HUES6 (cell line): Measurements from ENCODE around the gene SAYSD1.
"Not testable (repeated sequence)": the region's sequence is repeated elsewhere in the genome, so short reads cannot be mapped to it uniquely, and the experiment has no call there.

ENCODE experiments used
- H3K27ac ChIP-seq: 2 replicates; pipeline ENCODE4 v1.7.0; 2013; ENCODE audit warnings: low read depth, mild to moderate bottlenecking, low read length, inconsistent platforms
- H3K27me3 ChIP-seq: 2 replicates; pipeline ENCODE4 v1.6.1; 2013; ENCODE audit warnings: low read length; ENCODE audit not compliant: control insufficient read depth, insufficient read depth
- H3K36me3 ChIP-seq: 2 replicates; pipeline ENCODE4 v1.6.1; 2013; ENCODE audit warnings: low read length; ENCODE audit not compliant: control insufficient read depth, insufficient read depth
- H3K4me1 ChIP-seq: 2 replicates; pipeline ENCODE4 v1.6.1; 2013; ENCODE audit warnings: low read length; ENCODE audit not compliant: control insufficient read depth, insufficient read depth
- H3K4me3 ChIP-seq: 2 replicates; pipeline ENCODE4 v1.5.1; 2013; ENCODE audit warnings: low read depth, low read length
- H3K9ac ChIP-seq: one replicate; pipeline ENCODE4 v1.6.1; 2013; ENCODE audit warnings: mild to moderate bottlenecking, low read length
- H3K9me3 ChIP-seq: 2 replicates; pipeline ENCODE4 v1.6.1; 2013; ENCODE audit warnings: low read depth, low read length; ENCODE audit not compliant: control insufficient read depth, insufficient read depth

Gene SAYSD1

GRCh38 chr6:39137245-39137644 is 22.3 kb upstream of the SAYSD1 start:
- peaks cover 4% of the 10 kb centered on the region; the same call in 1 of the 2 replicates for H3K36me3 ChIP-seq
- peaks cover 4% of the 10 kb centered on the region; the same call in 1 of the 2 replicates for H3K9me3 ChIP-seq
- H3K4me3 ChIP-seq: no peak overlapping the region
- H3K27ac ChIP-seq: no peak overlapping the region
- 0 out of 2 replicates have a peak, but pooled peaks cover 2% of the 10 kb centered on the region for H3K4me1 ChIP-seq
- no peak overlapping the region for H3K9ac ChIP-seq
- H3K27me3 ChIP-seq: no peaks in the 10 kb centered on the region

DNA sequence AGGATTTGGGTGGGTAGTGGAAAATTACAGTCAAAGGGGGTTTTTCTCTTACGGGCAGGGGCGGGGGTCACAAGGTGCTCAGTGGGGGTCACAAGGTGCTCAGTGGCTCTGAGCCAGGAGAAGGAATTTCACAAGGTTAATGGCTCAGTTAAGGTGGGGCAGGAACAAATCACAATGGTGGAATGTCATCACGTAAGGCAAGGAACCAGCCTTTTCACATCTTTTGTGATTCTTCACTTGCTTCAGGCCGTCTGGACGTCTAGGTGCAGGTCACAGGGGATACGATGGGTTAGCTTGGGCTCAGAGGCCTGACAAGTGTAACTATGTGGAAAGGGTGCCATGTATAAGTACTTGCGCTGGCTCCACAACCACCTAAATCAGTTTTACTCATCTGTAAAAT is 21.2 kb upstream of the SAYSD1 start:
- H3K9ac ChIP-seq, H3K36me3 ChIP-seq, H3K27me3 ChIP-seq, H3K4me1 ChIP-seq, H3K4me3 ChIP-seq, H3K27ac ChIP-seq, H3K9me3 ChIP-seq: not testable (repeated sequence)

- not testable (repeated sequence) for H3K27me3 ChIP-seq, H3K9me3 ChIP-seq, H3K9ac ChIP-seq, H3K4me3 ChIP-seq, H3K4me1 ChIP-seq, H3K27ac ChIP-seq, H3K36me3 ChIP-seq
Measured at GRCh38 chr6:39134761-39135160, 19.8 kb upstream of the SAYSD1 start.

GRCh38 chr6:39130691-39131090 is 15.7 kb upstream of the SAYSD1 start:
- Histone ChIP-seq H3K9me3 (peaks cover 10% of the 10 kb centered on the region; the same call in 1 of the 2 replicates), H3K9ac (no peak overlapping the region), H3K27me3 (no peaks in the 10 kb centered on the region), H3K36me3 (peaks cover 4% of the 10 kb centered on the region; the same call in 1 of the 2 replicates), H3K4me3 (no peak overlapping the region), H3K27ac (no peak overlapping the region), H3K4me1 (peaks cover 8% of the 10 kb centered on the region; the same call in 1 of the 2 replicates)

GRCh38 chr6:39128832-39129231 is 13.8 kb upstream of the SAYSD1 start:
- Histone ChIP-seq H3K27me3 (no peaks in the 10 kb centered on the region), H3K9ac (no peak overlapping the region), H3K27ac (no peak overlapping the region), H3K4me3 (no peak overlapping the region), H3K9me3 (peaks cover 9% of the 10 kb centered on the region; the same call in 1 of the 2 replicates), H3K36me3 (peaks cover 4% of the 10 kb centered on the region; the same call in 1 of the 2 replicates), H3K4me1 (peaks cover 8% of the 10 kb centered on the region; the same call in 1 of the 2 replicates)

- H3K9me3 ChIP-seq: peaks cover 6% of the 10 kb centered on the region; the same call in 1 of the 2 replicates
Measured at GRCh38 chr6:39128106-39128505, 13.1 kb upstream of the SAYSD1 start.

GRCh38 chr6:39124114-39124513 is 9.1 kb upstream of the SAYSD1 start:
- Histone ChIP-seq H3K27ac (no peak overlapping the region), H3K4me3 (no peak overlapping the region), H3K27me3 (no peaks in the 10 kb centered on the region), H3K9me3 (peaks cover 6% of the 10 kb centered on the region; the same call in 1 of the 2 replicates), H3K4me1 (no peaks in the 10 kb centered on the region), H3K9ac (no peak overlapping the region), H3K36me3 (no peaks in the 10 kb centered on the region)

More at GRCh38 chr6:39128106-39128505, 13.1 kb upstream of the SAYSD1 start:
- peaks cover 8% of the 10 kb centered on the region; the same call in 1 of the 2 replicates for H3K4me1 ChIP-seq
- H3K36me3 ChIP-seq: no peaks in the 10 kb centered on the region
- no peak overlapping the region for H3K27ac ChIP-seq
- H3K4me3 ChIP-seq: no peak overlapping the region
- no peaks in the 10 kb centered on the region for H3K27me3 ChIP-seq
- H3K9ac ChIP-seq: no peak overlapping the region

GRCh38 chr6:39118921-39119320 is 3.9 kb upstream of the SAYSD1 start:
- Histone ChIP-seq H3K36me3 (no peaks in the 10 kb centered on the region), H3K27ac (no peak overlapping the region), H3K27me3 (no peaks in the 10 kb centered on the region)

DNA sequence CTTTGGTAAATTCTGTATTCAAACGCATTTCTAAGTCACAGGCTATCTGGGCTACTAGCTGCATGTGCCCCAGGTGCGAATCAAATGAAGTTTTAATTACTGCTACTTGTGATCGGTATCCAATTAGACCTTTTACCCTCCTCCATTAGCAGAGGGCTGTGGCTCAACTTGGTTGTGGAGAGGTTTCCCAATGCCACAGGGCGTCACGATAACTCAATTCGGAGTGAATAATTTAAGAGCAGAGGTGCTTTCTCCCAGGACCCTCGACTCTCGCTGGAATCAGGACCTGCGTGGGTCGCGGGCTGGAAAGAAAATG is 640 bp downstream of the SAYSD1 start:
- Histone ChIP-seq H3K9me3 (no peaks in the 10 kb centered on the region), H3K27me3 (no peaks in the 10 kb centered on the region), H3K4me3 (peak overlapping the region; percentile 74), H3K27ac (peak overlapping the region; percentile 68; the same call in 1 of the 2 replicates), H3K36me3 (peaks cover 12% of the 10 kb centered on the region), H3K4me1 (peaks cover 6% of the 10 kb centered on the region), H3K9ac (peak overlapping the region; percentile 79)

More at GRCh38 chr6:39118921-39119320, 3.9 kb upstream of the SAYSD1 start:
- H3K4me3 ChIP-seq: no peak overlapping the region
- H3K9me3 ChIP-seq: no peaks in the 10 kb centered on the region
- peaks cover 6% of the 10 kb centered on the region; the same call in 1 of the 2 replicates for H3K4me1 ChIP-seq
- no peak overlapping the region for H3K9ac ChIP-seq

DNA sequence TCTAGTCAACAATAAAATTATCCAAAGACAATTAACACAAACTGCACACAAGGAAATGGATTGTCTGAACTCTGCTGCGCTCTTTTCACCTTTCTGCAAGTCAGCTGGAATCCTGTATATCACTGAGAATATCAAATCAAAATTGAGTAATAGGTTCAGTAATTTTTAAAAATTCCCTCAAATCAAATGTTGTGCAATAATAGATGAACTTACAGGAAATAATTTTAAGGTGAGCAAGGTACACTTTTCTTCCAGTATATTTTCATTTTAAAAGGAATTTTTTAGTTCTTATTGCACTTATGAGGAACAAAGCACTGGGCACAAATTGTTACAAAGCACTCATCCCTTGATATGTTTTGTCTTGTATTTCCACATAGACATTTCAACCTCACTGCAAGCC is 1.2 kb downstream of the SAYSD1 start:
- no peak overlapping the region for H3K27ac ChIP-seq
- peak overlapping the region; percentile 74 for H3K4me3 ChIP-seq
- H3K36me3 ChIP-seq: peaks cover 17% of the 10 kb centered on the region
- H3K9ac ChIP-seq: no peak overlapping the region
- H3K4me1 ChIP-seq: peaks cover 6% of the 10 kb centered on the region
- no peaks in the 10 kb centered on the region for H3K9me3 ChIP-seq
- H3K27me3 ChIP-seq: no peaks in the 10 kb centered on the region

- H3K27me3 ChIP-seq: no peaks in the 10 kb centered on the region
- peaks cover 6% of the 10 kb centered on the region for H3K4me1 ChIP-seq
- no peak overlapping the region for H3K4me3 ChIP-seq
- no peak overlapping the region for H3K9ac ChIP-seq
- H3K27ac ChIP-seq: no peak overlapping the region
- peaks cover 18% of the 10 kb centered on the region for H3K36me3 ChIP-seq
- H3K9me3 ChIP-seq: no peaks in the 10 kb centered on the region
Measured at GRCh38 chr6:39111280-39111679, 3.7 kb downstream of the SAYSD1 start.
